Measurements from ENCODE around the gene ZNF649.
A peak's percentile ranks its signal among the peaks of the same experiment; 100 is the strongest.
"Not testable (repeated sequence)": the region's sequence is repeated elsewhere in the genome, so short reads cannot be mapped to it uniquely, and the experiment has no call there.

Gene ZNF649

DNA sequence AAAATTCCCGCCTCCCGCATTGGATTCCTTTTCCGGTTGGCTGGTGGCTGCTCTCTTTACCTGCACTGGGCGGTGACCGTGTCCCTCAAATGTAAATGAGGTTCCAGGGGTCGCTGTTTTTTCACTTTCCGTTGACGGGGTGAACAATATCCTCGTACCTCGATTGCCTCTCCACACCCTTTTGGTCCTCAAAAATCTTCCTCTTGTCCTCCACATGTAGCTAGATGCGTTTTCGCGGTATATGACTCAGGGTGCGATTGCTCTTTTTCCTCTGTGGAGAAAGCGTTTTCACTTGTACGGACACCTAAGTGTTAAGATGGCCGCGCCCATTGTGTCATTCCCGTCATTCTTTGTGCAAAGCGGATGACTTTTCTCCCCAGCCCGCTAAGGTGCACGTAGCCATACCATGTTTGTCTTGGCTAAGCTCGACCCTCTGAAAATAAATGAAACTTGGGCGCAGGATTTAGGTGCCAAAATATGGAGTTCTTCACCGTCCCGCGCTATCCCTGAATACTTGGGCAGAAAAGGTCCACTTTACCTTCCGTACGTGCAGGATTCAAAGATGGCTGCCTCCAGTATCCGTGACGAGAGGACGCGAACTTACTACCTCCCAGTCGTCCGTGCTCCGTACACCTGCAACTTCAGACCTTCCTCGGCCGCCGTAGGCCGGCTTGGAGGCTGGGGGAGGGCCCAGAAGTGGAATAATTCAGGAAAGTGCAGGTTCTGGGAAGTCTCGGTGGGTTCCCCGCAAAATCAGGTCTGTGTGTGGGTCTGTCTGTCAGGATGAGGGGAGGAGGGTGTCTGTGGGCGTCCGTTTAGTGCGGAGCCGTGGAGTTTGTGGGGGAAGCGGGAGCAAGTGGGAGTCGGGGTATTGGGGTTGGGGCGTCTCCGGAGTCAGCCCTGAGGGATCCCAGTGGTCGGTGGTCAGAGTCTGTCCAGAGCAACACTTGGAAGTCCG lies 22.2 kb upstream of the ZNF649 start, which contains the start of gene ZNF613:
TSS of gene ZNF613 (plus strand) at position 689 of the 958 bp plus-strand sequence. CDS start 8,749 bp downstream, outside the sequence.
- peaks cover 29% of the 10 kb centered on the region for H3K36me3 ChIP-seq (ENCODE audit: insufficient read depth, low read length)
- peak within 1 kb of the TSS; percentile 89 for H3K9ac ChIP-seq (ENCODE audit: insufficient read length)
- H3K9me3 ChIP-seq (ENCODE audit: low read depth, low read length): peaks cover 9% of the 10 kb centered on the region; the same call in 1 of the 2 replicates
- peak within 1 kb of the TSS; percentile 88 for H3K4me3 ChIP-seq
- peak within 1 kb of the TSS; percentile 88 for H3K27ac ChIP-seq
- DNase-seq (ENCODE audit: low read depth, low spot score): peak; percentile 92
- no peak for TF ChIP-seq EZH2 (IDR thresholded peaks at IDR 0.05)
- no peak for TF ChIP-seq FOXP2 (optimal IDR thresholded peaks at IDR 0.05; ENCODE audit: control extremely low read depth, extremely low read length, insufficient read depth)
- TF ChIP-seq POLR2AphosphoS5 (IDR thresholded peaks at IDR 0.05; ENCODE audit: borderline replicate concordance, low read depth, low read length): peak; percentile 80

GRCh38 chr19:51926426-51926783 lies 21.6 kb upstream of the ZNF649 start:
- no peak for DNase-seq (ENCODE audit: low read depth, low spot score)
- Histone ChIP-seq H3K27ac (peak overlapping the region; percentile 88; the same call in 1 of the 2 replicates), H3K36me3 (ENCODE audit: insufficient read depth, low read length) (peaks cover 22% of the 10 kb centered on the region), H3K4me3 (peak overlapping the region; percentile 88), H3K9me3 (ENCODE audit: low read depth, low read length) (peaks cover 9% of the 10 kb centered on the region; the same call in 1 of the 2 replicates), H3K9ac (ENCODE audit: insufficient read length) (no peak overlapping the region)
- TF ChIP-seq POLR2AphosphoS5 (IDR thresholded peaks at IDR 0.05; ENCODE audit: borderline replicate concordance, low read depth, low read length) (no peak), EZH2 (IDR thresholded peaks at IDR 0.05) (no peak), FOXP2 (optimal IDR thresholded peaks at IDR 0.05; ENCODE audit: control extremely low read depth, extremely low read length, insufficient read depth) (no peak)

GRCh38 chr19:51921949-51922348 lies 17.1 kb upstream of the ZNF649 start:
- DNase-seq (ENCODE audit: low read depth, low spot score): no peak
- H3K9me3 ChIP-seq (ENCODE audit: low read depth, low read length): peaks cover 6% of the 10 kb centered on the region; the same call in 1 of the 2 replicates
- H3K27ac ChIP-seq: no peak overlapping the region
- H3K36me3 ChIP-seq (ENCODE audit: insufficient read depth, low read length): no peaks in the 10 kb centered on the region
- H3K9ac ChIP-seq (ENCODE audit: insufficient read length): no peak overlapping the region
- no peak for TF ChIP-seq POLR2AphosphoS5 (IDR thresholded peaks at IDR 0.05; ENCODE audit: borderline replicate concordance, low read depth, low read length)
- TF ChIP-seq EZH2 (IDR thresholded peaks at IDR 0.05): no peak
- TF ChIP-seq FOXP2 (optimal IDR thresholded peaks at IDR 0.05; ENCODE audit: control extremely low read depth, extremely low read length, insufficient read depth): no peak
- H3K4me3 ChIP-seq: no peak overlapping the region

DNA sequence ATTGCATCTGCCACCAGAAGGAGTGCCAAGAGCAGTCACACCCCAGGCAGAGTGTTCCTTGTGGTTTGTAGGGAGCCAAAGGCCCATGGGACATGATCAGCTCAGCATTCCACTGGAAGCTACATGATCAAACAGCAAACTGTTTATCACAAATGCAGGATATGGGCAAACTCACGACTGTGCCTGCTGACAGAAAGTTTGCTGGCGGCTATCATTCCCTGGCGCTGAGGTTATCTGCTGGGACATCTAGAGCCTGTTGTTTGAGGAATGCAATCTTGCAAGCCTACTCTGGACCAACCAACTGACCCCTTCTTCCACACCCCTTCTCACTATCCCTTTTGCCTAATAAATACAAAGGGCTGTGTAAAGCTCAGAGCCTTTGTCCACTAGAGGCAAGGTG lies 14.8 kb upstream of the ZNF649 start:
- Histone ChIP-seq H3K27ac (no peak overlapping the region), H3K36me3 (ENCODE audit: insufficient read depth, low read length) (no peaks in the 10 kb centered on the region), H3K9me3 (ENCODE audit: low read depth, low read length) (0 out of 2 replicates have a peak, but pooled peaks cover 5% of the 10 kb centered on the region), H3K4me3 (no peak overlapping the region), H3K9ac (ENCODE audit: insufficient read length) (no peak overlapping the region)
- DNase-seq (ENCODE audit: low read depth, low spot score): no peak
- no peak for TF ChIP-seq FOXP2 (optimal IDR thresholded peaks at IDR 0.05; ENCODE audit: control extremely low read depth, extremely low read length, insufficient read depth)
- TF ChIP-seq EZH2 (IDR thresholded peaks at IDR 0.05): no peak
- TF ChIP-seq POLR2AphosphoS5 (IDR thresholded peaks at IDR 0.05; ENCODE audit: borderline replicate concordance, low read depth, low read length): no peak

DNA sequence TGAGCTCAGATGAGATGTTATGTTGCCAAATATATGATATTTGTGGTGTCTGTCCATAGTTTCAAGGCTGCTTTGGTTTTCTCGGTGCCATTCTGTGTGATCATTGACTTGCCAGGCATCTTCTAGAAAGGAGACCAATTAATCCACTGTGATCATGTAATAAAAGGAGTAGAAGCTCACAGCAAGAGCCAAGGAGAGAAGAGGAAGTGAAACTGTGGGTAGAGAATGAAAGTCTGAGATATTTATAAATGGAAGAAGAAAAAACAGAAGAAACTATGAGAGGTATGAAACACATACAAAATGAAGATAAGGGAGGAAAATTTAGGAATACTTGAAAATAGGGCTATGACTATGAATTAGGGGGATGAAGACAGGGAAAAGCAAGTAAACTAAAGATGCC lies 11.3 kb upstream of the ZNF649 start:
- H3K4me3 ChIP-seq: no peak overlapping the region
- no peak for DNase-seq (ENCODE audit: low read depth, low spot score)
- H3K9me3 ChIP-seq (ENCODE audit: low read depth, low read length): 0 out of 2 replicates have a peak, but pooled peaks cover 7% of the 10 kb centered on the region
- H3K36me3 ChIP-seq (ENCODE audit: insufficient read depth, low read length): no peaks in the 10 kb centered on the region
- no peak overlapping the region for H3K27ac ChIP-seq
- H3K9ac ChIP-seq (ENCODE audit: insufficient read length): no peak overlapping the region
- no peak for TF ChIP-seq POLR2AphosphoS5 (IDR thresholded peaks at IDR 0.05; ENCODE audit: borderline replicate concordance, low read depth, low read length)
- no peak for TF ChIP-seq EZH2 (IDR thresholded peaks at IDR 0.05)
- no peak for TF ChIP-seq FOXP2 (optimal IDR thresholded peaks at IDR 0.05; ENCODE audit: control extremely low read depth, extremely low read length, insufficient read depth)

GRCh38 chr19:51915324-51915867 lies 10.6 kb upstream of the ZNF649 start:
- H3K4me3 ChIP-seq: no peak overlapping the region
- TF ChIP-seq POLR2AphosphoS5 (IDR thresholded peaks at IDR 0.05; ENCODE audit: borderline replicate concordance, low read depth, low read length) (no peak), FOXP2 (optimal IDR thresholded peaks at IDR 0.05; ENCODE audit: control extremely low read depth, extremely low read length, insufficient read depth) (no peak), EZH2 (IDR thresholded peaks at IDR 0.05) (no peak)
- DNase-seq (ENCODE audit: low read depth, low spot score): no peak
- no peak overlapping the region for H3K9ac ChIP-seq (ENCODE audit: insufficient read length)
- H3K9me3 ChIP-seq (ENCODE audit: low read depth, low read length): 0 out of 2 replicates have a peak, but pooled peaks cover 7% of the 10 kb centered on the region
- no peaks in the 10 kb centered on the region for H3K36me3 ChIP-seq (ENCODE audit: insufficient read depth, low read length)
- no peak overlapping the region for H3K27ac ChIP-seq

GRCh38 chr19:51907981-51908380 lies 3.2 kb upstream of the ZNF649 start:
- H3K9me3 ChIP-seq (ENCODE audit: low read depth, low read length); H3K36me3 ChIP-seq (ENCODE audit: insufficient read depth, low read length); H3K4me3 ChIP-seq; DNase-seq (ENCODE audit: low read depth, low spot score); H3K9ac ChIP-seq (ENCODE audit: insufficient read length); H3K27ac ChIP-seq: not testable (repeated sequence)

- not testable (repeated sequence) for H3K9me3 ChIP-seq (ENCODE audit: low read depth, low read length); DNase-seq (ENCODE audit: low read depth, low spot score); H3K4me3 ChIP-seq; H3K9ac ChIP-seq (ENCODE audit: insufficient read length); H3K27ac ChIP-seq
- peaks cover 14% of the 10 kb centered on the region for H3K36me3 ChIP-seq (ENCODE audit: insufficient read depth, low read length)
Observed at GRCh38 chr19:51906108-51906507, 1.3 kb upstream of the ZNF649 start.

GRCh38 chr19:51905639-51906038 lies 822 bp upstream of the ZNF649 start:
- H3K9ac ChIP-seq (ENCODE audit: insufficient read length); H3K4me3 ChIP-seq; DNase-seq (ENCODE audit: low read depth, low spot score); H3K9me3 ChIP-seq (ENCODE audit: low read depth, low read length); H3K27ac ChIP-seq: not testable (repeated sequence)
- H3K36me3 ChIP-seq (ENCODE audit: insufficient read depth, low read length): peaks cover 18% of the 10 kb centered on the region

All from SK-N-MC (cell line).